GM10266 (cell line): ENCODE data around the gene FIGLA.

Source experiments
- DNase-seq: peaks from one replicate; pipeline ENCODE4 v3.0.0; 2012; ENCODE audit errors: extremely low spot score
- TF ChIP-seq, protein P1 (sequence below): IDR thresholded peaks from 2 replicates; pipeline ENCODE4 v1.5.1; 2012; ENCODE audit warnings: mild to moderate bottlenecking, low read depth; ENCODE audit not compliant: control insufficient read depth, insufficient read depth; ENCODE audit errors: missing control alignments

Gene FIGLA, protein sequence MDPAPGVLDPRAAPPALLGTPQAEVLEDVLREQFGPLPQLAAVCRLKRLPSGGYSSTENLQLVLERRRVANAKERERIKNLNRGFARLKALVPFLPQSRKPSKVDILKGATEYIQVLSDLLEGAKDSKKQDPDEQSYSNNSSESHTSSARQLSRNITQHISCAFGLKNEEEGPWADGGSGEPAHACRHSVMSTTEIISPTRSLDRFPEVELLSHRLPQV

DNA sequence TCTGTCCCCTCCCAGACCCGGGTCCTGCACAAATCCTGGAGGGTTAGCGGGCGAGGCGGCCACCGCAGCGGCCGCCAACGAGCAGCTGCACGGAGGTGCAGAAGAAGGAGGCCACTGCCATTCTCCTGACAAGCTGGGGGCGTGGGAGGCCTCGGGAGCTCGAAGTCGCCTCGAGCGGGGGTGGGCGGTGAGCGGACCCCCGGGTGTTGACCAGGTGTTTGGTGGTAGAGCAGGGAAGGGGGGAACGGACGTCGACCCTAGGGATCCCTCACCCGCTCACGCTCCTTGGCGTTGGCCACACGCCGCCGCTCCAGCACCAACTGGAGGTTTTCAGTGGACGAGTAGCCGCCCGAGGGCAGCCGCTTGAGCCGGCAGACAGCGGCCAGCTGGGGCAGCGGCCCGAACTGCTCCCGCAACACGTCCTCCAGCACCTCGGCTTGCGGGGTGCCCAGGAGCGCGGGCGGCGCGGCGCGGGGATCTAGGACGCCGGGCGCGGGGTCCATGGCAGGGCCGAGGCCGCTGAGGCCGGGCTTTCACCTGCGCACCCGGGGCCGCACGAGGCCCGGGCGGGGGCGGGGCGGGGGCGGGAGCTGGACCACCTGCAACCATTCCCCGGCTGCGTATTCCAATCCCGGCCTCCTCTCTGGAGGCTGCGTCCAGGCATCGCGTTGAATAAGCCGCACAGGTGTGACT lies at the start of gene FIGLA:
Gene FIGLA (minus strand): TSS at position 508 of the 693 bp plus-strand sequence. CDS start 5 bp downstream, at position 503.
- TF ChIP-seq, protein P1, sequence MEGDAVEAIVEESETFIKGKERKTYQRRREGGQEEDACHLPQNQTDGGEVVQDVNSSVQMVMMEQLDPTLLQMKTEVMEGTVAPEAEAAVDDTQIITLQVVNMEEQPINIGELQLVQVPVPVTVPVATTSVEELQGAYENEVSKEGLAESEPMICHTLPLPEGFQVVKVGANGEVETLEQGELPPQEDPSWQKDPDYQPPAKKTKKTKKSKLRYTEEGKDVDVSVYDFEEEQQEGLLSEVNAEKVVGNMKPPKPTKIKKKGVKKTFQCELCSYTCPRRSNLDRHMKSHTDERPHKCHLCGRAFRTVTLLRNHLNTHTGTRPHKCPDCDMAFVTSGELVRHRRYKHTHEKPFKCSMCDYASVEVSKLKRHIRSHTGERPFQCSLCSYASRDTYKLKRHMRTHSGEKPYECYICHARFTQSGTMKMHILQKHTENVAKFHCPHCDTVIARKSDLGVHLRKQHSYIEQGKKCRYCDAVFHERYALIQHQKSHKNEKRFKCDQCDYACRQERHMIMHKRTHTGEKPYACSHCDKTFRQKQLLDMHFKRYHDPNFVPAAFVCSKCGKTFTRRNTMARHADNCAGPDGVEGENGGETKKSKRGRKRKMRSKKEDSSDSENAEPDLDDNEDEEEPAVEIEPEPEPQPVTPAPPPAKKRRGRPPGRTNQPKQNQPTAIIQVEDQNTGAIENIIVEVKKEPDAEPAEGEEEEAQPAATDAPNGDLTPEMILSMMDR = no peak
- no peak for DNase-seq

DNA sequence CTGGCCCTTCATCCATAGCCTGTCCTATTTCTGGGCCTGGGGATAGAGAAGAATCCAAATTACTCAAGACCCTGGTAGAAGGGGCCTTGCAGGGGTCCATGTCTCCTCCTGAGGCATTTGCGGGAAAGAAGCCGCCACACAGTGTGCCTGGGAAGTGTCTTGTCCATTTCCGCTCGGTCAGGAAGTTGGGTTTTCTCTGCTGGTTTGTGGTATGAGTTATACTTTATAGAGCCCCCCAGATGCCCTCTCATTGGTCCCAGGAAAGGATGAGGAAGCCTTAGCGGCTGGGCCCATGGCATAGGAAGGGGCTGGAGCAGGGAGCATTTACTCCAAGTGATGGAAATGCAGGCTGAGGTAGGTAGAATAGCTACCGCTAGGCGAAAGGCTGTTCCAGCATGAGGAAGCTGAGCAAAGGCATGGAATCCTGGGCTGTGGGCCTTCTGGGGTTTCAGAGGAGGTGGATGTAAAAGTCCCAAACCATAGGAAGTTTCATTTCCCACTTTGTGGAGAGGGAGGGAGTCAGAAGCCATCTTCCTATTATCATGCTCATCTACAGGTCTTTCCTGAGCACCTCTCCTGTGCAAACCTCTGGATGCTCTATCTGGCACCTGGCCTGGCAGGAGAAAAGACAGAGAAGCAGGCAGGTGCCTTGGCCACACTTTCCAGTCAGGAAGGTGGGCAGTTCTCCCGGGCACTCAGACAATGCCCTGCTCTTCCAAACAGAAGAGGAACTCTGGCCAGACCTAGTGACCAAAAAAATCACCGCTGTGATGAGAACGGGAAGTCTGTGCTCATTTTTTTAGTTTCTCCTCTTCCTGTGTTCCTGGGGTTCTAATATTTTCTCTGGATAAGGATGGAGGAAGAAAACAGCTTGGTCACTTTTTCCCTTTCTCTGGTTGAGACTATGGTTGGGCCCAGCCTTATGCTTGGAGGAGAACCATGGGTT lies 47.8 kb upstream of the FIGLA start:
- TF ChIP-seq, protein P1 = no peak
- DNase-seq = no peak

DNA sequence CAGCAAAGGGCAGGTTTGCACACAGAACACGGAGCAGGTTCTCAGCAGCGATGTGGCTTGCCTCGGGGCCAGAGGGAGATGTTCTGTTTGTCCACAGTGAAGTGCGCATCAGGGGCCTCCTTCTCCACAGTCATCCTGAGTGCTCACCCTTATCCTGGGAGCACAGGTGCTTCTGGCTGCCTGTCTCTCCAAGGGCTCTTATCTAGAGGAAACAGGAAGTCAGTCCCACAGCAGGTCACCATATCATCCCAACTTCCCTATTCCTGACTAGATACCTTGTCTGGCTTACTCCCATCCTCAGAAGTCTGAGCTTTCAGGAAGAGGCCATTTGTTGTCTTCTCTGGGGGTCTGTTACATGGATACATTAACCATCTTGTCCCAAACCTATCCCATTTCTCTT lies 45.2 kb upstream of the FIGLA start, which contains the start of gene CD207:
Gene CD207 (minus strand): TSS at position 174 of the 400 bp plus-strand sequence. CDS start 40 bp downstream, at position 134.
- TF ChIP-seq, protein P1 = no peak
- DNase-seq = no peak

DNA sequence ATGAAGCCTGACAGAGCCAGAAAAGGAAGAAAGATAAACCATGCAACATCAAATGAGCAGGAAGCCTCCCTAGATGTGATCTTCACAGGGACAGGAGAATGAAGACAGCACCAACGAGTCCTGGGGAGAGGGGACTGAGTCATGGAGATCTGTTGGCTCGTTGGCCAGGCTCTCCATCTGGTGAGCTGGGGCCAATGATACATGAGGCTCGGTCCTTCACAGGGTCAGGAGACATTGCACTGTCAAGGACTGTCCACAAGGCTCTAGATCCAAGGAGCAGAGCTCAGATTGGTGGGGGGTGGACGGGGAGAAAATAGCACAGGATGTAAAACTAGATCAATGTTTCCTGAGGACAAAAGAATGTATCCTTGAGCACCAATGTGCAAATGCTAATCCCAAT lies 44.4 kb upstream of the FIGLA start:
- TF ChIP-seq, protein P1 = no peak

DNA sequence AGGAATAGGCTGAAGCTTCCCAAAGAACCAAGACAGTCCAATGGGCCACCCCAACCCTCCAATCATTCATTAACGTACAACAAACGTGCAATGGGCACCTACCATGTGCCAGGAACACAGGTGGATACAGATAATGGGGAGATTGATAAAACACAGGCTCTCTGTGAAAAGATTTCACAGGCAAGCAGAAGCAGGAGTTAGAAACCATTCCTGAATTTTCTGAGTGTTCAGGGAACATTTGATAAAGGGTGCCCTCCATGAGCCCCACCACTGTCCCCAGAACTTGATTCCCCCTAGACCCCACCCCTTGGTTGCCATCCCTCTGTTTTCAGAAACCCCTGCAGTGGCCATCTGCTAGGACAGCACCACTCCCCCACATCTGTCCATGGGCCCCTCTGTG lies 43.7 kb upstream of the FIGLA start:
- TF ChIP-seq, protein P1 = no peak
- DNase-seq = no peak

More for the DNA sequence above, 44.4 kb upstream of the FIGLA start:
- DNase-seq = no peak

DNA sequence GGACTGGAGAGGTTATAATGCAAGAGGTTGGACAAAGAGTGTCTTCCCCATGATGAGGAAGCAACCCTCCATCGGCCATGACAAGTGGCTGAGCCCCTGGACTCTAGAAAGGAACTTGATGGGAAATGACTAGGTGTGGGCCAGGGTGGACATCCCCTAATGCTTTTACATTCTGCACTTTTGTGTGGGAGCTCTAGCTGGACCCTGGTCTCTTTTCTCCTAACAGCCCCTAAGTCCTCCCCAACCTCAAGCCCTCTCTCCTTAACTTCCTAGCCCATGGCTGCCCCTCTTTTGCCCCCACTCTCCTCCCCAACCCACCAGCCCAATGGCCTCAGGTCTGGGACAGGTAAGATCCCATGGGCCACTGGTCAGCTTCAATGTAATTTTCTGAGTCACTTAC lies 42.8 kb upstream of the FIGLA start:
- TF ChIP-seq, protein P1 = no peak
- DNase-seq = no peak

DNA sequence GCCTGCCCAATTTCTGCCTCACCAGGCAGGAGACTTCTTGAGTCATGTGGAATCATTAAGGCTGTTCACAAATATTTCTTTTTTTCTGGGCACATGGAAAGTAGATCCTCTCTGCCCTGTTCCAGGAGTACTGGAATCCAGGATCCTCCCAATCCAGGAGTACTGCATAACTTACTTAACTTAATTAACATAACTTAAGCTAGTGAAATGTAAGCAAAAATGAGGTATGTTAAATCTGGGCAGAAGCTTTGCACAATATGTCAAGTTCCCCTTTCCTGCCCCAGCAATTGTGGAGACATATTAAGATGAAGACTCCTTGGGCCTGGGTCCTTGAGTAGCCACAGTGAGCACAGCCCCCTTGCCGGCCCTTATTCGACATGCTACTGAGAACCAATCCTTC lies 41.9 kb upstream of the FIGLA start:
- DNase-seq = no peak
- TF ChIP-seq, protein P1 = no peak
